ENCODE data around the gene DYRK1B.
"Not testable (repeated sequence)": the region's sequence is repeated elsewhere in the genome, so short reads cannot be mapped to it uniquely, and the experiment has no call there.

Gene DYRK1B

GRCh38 chr19:39818626-39819097 is 15.3 kb downstream of the DYRK1B start:
- H3K4me3 ChIP-seq (ENCODE audit: control insufficient read depth, low read depth, low read length): no peak overlapping the region
- TF ChIP-seq, protein P1, sequence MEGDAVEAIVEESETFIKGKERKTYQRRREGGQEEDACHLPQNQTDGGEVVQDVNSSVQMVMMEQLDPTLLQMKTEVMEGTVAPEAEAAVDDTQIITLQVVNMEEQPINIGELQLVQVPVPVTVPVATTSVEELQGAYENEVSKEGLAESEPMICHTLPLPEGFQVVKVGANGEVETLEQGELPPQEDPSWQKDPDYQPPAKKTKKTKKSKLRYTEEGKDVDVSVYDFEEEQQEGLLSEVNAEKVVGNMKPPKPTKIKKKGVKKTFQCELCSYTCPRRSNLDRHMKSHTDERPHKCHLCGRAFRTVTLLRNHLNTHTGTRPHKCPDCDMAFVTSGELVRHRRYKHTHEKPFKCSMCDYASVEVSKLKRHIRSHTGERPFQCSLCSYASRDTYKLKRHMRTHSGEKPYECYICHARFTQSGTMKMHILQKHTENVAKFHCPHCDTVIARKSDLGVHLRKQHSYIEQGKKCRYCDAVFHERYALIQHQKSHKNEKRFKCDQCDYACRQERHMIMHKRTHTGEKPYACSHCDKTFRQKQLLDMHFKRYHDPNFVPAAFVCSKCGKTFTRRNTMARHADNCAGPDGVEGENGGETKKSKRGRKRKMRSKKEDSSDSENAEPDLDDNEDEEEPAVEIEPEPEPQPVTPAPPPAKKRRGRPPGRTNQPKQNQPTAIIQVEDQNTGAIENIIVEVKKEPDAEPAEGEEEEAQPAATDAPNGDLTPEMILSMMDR (IDR thresholded peaks at IDR 0.05; ENCODE audit: control insufficient read depth, insufficient read depth, low read depth, low read length, missing control alignments): no peak
- DNase-seq (ENCODE audit: low read depth): no peak

GRCh38 chr19:39817888-39818561 is 15.9 kb downstream of the DYRK1B start:
- TF ChIP-seq, protein P1 (IDR thresholded peaks at IDR 0.05; ENCODE audit: control insufficient read depth, insufficient read depth, low read depth, low read length, missing control alignments): no peak
- DNase-seq (ENCODE audit: low read depth): no peak
- H3K4me3 ChIP-seq (ENCODE audit: control insufficient read depth, low read depth, low read length): no peak overlapping the region

DNA sequence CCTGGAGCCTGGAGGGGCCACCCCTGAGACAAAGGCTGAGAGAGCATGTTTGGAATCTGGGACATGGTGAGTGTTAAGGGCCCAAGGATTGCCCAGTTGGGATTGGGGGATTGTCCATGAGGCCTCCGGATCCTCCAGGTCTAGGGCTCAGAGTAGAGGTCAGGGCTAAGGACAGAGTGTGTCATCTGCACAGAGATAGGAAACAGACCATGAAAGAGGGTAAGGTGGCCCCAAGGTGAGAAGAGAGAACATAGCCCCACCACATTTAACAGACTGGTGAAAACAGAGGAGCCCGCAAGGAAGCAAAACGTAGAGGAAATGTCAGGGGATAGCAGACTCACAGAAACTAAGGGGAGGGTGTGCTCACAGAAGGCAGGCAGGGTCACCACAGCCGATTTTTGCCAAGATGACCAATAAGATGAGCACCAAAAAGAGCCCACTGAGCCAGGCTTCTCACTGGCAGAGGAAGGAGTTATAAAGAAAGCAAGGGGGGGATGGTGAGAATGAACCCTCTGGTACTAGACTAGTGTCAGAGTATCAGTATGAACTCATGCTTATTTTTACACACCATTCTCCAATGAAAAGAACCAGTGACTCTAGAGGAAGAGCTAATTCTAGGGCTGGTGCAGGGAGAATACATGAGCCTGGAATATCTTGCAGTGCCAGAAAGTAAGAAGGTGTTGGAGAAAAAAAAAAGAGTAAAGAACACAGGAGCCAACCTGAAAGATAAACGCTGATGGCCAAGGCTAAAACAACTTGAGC is 17.5 kb downstream of the DYRK1B start:
- TF ChIP-seq, protein P1 (IDR thresholded peaks at IDR 0.05; ENCODE audit: control insufficient read depth, insufficient read depth, low read depth, low read length, missing control alignments): no peak
- DNase-seq (ENCODE audit: low read depth): no peak
- no peak overlapping the region for H3K4me3 ChIP-seq (ENCODE audit: control insufficient read depth, low read depth, low read length)

DNA sequence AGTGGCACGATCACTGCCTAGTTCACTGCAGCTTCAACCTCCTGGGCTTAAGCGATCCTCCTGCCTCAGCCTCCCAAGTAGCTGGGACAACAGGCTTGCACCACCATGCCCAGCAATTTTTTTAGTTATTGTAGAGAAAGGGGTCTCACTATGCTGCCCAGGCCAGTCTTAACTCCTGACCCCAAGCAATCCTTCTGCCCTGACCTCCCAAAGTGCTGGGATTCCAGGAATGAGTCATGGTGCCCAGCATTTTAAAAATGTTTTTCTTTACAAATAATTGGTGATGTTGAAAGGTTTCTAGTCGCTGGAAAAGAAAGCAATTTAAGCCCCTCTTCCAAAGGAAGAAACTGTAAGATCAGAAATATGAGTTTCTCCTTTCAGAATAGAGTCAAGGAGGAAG is 19.4 kb downstream of the DYRK1B start:
- DNase-seq (ENCODE audit: low read depth): no peak
- no peak overlapping the region for H3K4me3 ChIP-seq (ENCODE audit: control insufficient read depth, low read depth, low read length)
- TF ChIP-seq, protein P1 (IDR thresholded peaks at IDR 0.05; ENCODE audit: control insufficient read depth, insufficient read depth, low read depth, low read length, missing control alignments): no peak

- H3K4me3 ChIP-seq (ENCODE audit: control insufficient read depth, low read depth, low read length); DNase-seq (ENCODE audit: low read depth): not testable (repeated sequence)
Observed at GRCh38 chr19:39814111-39814510, 19.9 kb downstream of the DYRK1B start.

- TF ChIP-seq, protein P1 (IDR thresholded peaks at IDR 0.05; ENCODE audit: control insufficient read depth, insufficient read depth, low read depth, low read length, missing control alignments): no peak
- DNase-seq (ENCODE audit: low read depth): no peak
- no peak overlapping the region for H3K4me3 ChIP-seq (ENCODE audit: control insufficient read depth, low read depth, low read length)
Observed at GRCh38 chr19:39813264-39813993, 20.5 kb downstream of the DYRK1B start.
